Sciatic nerve (tissue), 2 donors: ENCODE data around the gene HOXB1. TPM values are rescaled to one million over a fixed set of nuclear protein-coding genes. Genes with fewer than 3 reads are reported as not detected.

ENCODE experiments used
- ATAC-seq: fragments of 200-7000 bp; cut with Tn5 transposase; one replicate; pipeline ENCODE4 v1.9.1; 2020; ENCODE audit warnings: mild to moderate bottlenecking, moderate library complexity
- DNase-seq: peaks from one replicate; pipeline ENCODE4 v3.0.0-alpha.2; 2020; ENCODE audit warnings: low spot score
- intact Hi-C: fragments of 100-400 bp; cut with DNase I; formaldehyde crosslinking; loops from one replicate; pipeline ENCODE4 v1.14.2; 2022
- total RNA-seq: library from RNA; stranded (reverse); fragmentation: NEBNext Ultra II Directional; extraction: Animal tissue kit (Norgen Biotek cat#: 25700); gene quantifications from one replicate; pipeline ENCODE4 v1.2.1, GENCODE V29; 2021
- donor health status: DM: no; HTN: no; CAD: no.
- donor health status: DM: no; HTN: no; CAD: no.

The HOXB1 gene
- total RNA-seq, 1 donor from 2014 or later, result not detected

DNA sequence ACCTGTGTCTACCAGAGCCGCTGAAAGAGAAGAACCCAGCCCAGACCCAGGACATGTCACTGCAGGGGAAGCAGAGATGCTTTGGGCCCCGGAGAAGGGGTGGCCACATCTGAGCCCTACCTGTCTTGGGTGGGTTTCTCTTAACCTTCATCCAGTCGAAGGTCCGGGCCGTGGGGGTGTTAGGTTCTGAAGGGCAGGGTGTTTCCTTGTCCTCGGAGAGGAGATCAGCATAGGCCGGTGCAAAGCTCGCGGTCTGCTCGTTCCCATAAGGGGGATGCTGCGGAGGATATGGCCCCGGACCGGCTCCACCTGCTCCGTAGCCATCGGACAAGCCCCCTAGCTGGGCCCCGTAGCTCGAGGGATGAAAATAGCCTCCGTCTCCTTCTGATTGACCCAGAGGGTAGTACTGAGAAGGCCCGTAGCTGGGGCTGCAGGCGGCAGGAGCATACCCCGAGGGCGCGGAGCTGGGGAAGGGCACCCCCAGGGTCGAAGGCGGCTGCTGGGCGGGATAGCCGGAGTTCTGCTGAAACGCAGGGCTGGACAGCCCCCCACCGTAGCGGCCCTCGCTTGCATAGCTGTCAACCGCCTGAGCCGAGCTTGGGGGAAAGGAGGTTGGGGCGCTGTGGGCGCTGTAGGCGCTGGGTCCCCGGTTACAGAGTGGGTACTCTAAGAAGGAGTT is 464 bp downstream of the HOXB1 start:
- DNase-seq, result no peak
- intact Hi-C loops, result no loop called here
- no peak for ATAC-seq

DNA sequence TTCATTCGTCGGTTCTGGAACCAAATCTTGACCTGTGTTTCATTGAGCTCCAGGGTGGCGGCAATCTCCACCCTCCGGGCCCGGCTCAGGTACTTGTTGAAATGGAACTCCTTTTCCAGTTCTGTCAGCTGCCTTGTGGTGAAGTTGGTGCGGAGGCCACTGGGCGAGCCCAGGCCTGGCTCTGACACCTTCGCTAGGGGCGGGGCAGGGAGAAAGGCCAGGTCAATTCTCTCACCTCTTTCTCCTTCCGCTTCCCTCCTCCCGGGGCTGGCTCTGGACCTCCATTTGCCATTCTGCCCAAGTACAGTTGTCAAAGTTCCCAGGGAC is 1.2 kb downstream of the HOXB1 start:
- ATAC-seq (no peak), DNase-seq (no peak)
- intact Hi-C loops, result no loop called here

DNA sequence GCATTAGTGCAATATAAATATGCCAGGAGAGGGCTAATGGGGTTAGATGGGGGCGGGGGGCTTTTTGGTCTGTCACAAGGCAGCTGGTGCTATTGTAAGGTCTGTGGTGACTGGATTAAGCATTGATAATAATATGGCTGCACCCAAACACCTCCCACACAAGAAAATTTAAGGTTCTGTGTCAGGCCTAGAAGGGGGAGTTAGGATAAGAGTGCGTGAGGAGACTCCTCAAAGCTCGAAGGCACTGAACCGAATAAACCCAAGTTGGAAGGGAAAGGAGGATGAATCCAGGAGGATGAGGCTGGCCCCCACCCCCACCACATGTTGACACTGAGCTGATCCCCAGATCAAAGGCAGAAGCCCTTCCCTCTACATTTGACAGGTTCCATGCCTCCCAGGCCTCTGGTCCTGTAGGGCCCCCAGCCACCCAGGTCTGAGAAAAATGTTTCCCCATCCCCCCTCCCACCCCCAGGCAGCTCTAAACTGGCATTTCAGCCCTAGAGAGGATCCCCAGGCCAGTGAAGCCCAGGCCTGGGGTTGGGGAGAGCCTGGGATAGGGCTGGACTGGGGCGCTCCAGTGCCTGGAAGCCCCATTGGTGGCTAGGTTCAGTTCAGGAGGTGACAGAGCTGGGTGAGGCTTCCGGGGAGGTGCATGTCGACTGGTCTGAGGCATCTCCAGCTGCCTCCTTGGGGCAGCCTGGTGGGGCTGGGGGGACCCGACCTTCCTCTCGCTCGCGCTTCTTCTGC is 1.7 kb downstream of the HOXB1 start:
- no peak for ATAC-seq
- intact Hi-C loops, result no loop called here
- no peak for DNase-seq

DNA sequence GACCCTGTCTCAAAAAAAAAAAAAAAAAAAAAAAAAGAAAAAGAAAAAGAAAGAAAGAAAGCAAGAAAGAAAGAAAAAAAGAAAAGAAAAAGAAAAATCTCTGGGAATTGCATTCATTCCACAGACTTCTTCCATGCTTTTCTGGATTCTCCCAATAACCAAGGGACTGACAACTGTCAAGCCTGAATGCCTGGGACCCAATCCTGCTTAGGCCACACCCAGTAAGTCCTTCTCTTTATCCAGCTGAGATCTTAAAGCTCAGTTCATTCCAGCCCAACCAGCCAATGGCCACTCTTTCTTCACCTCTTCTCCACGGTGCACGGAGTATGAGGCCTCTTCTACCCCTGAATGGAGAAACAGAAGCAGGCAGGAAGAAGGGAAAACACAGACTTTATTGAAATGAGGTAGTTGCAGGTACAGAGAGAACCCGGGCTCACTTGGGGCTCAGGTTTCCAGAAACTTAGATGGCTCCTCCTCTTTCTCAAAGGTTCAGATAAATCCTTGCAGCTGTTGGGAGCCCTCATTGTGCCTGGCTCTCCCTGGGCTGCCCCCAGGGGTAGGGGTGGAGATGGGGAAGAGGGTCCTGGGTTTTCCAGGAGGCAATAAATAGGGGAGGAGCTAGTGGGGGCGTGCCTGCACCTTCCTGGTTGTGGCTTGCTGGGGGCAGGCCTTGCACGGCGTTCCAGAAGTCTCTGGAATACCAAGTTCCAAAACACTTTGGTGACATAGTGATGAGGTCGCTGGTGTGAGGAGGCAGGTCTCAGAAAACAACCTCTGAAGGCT is 2.5 kb downstream of the HOXB1 start:
- ATAC-seq (no peak), DNase-seq (no peak)
- intact Hi-C loops, result no loop called here

DNA sequence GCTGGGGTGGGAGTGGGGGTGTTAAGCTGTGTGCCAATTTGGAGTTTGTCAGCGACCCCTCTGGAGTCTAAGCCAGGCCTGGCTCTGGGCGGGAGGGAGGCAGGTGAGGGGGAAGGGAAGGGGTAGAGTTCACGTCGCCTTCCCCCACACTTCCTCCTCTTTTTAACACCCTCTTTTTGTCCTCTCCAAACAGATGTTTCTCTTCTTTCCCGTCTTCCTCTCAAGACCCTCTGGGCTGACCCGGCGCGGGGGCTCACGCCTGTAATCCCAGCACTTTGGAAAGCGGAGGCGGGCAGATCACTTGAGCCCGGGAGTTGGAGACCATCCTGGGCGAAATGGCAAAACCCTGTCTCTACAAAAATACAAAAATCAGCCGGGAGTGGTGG is 3.3 kb downstream of the HOXB1 start:
- intact Hi-C loops, result no loop called here
- no peak for ATAC-seq
- DNase-seq, result no peak

DNA sequence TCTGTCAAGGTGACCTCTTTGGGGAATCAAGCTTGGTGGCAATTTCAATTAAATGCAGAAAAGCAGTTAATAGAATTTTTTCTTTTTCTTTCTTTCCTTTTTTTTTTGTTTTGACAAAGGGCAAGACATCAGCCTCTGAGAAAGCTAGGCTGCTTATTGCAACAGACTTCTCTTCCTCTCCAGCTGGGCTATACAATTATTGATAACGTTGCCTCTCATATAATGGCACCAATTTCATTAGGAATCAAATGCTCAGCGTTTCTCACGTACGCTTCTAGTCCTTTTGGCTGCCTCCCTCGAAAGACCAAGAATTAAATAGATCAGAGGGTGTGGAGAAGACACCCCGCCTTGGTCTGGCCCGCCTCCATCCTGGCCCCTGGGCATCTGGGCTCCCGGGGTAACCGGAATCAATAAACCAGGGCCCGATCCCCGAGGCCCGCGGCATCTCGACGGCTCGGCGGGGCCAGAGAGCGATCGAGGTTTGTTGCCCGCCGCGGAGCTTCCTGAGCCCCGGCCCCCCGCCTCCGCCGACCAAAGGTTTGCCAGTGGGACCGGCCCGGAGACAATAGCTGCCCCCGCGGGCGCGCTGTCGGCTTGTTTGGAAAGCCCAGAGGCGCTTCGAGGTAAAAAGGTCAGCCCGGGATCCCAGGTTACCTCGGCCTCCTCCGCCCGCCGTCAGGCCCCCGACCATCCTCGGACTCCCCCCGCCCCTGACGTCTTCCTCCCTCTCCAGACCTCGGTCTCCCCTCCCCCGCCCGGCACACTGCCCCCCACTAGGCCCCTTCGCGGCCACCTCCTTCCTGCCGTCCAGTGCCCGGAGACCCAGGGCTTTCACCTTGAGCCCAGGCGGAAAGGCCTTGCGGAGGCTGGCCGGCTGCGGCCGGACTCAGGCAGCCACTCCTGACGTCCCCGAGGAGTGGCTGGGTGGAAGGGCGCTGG is 3.9 kb downstream of the HOXB1 start:
- ATAC-seq (peak; percentile 26), DNase-seq (no peak)
- intact Hi-C loops, result no loop called here

DNA sequence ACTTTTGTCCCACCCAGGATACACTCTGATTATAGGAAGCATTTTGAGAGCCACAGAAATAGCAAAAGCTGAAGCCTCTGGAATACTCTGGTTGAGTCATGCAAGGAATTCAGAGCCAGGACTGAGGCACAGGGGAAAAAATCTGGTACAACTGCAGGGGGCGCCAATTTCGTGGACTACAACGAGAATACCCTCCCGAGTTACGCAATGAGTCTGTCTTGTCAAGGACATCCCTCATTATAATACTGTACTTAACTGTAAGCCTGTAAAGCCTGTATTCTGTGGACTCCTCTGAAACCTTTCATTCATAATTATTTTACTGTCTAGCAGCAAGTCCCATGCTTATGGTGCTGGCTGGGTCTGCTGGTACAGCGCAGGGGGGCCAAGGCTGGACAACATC is 7.8 kb downstream of the HOXB1 start:
- no peak for DNase-seq
- no peak for ATAC-seq
- intact Hi-C loops, result no loop called here

DNA sequence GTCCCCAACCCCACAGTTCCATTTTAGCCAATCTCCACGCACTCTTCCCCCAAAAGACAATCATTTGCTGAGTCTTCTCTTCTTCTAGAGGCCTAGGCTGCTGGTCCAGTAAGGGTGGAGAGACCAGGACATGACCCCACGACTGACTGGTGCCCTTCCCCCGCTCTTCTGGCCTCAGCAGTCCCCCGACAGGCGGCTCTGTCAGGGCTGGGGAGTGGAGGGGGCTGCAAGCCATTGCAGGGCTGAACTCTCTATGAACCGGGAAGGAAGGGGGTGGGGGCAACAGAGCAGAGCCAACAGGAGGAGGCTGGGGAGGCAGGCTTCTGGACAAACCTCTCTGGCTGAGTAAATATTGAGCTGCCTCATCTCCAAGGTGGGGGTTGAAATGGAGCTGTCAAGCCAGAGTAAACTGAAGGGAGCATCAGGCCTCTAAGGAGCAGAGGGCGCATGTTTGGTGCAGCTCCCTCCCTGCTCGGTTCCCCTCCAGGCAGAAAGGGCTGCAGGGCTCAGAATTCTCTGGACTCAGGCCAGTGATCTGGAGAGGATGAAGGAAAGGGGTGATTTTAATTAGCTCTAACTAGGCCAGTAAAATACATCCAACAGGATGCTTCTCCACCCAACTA is 8.7 kb downstream of the HOXB1 start:
- ATAC-seq, result peak; percentile 15
- DNase-seq, result no peak
- intact Hi-C loops, result no loop called here

DNA sequence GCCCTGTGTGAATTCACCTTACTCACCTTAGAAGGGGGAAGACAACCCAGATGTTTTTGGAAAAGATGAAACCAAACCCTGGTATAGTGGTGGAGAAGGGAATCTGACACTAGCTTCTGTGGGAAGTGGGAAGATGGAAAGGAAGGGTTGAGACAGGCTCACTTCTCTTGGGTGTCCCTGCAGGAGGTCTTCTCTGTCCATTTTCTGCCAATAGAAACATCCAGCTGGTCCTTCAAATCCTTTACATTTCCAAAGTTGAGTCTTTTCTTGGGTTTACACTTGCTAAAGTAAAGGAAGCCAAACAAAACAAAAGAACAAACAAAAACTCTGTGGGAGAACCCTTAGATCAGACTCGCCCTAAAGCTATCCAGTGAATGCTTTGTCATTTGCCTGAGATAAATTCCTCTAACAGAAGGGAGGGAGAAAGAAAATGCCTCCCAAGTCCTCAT is 10.2 kb downstream of the HOXB1 start:
- ATAC-seq (no peak), DNase-seq (no peak)
- intact Hi-C loops, result no loop called here

DNA sequence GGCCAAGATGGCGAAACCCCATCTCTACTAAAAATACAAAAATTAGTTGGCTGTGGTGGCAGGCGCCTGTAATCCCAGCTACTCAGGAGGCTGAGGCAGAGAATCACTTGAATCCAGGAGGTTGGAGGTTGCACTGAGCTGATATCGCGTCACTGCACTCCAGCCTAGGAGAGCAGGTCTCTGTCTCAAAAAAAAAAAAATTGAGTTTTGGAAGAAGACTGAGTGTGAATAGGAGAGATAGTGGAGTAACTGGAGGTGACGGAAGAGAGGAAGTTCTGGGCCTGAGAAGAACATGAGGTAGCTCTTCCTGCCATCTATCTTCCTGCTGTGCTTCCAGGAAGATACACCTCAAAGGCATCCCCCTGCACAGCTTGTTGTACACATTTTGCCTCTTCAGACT is 11.4 kb downstream of the HOXB1 start:
- ATAC-seq, result no peak
- intact Hi-C loops, result no loop called here

DNA sequence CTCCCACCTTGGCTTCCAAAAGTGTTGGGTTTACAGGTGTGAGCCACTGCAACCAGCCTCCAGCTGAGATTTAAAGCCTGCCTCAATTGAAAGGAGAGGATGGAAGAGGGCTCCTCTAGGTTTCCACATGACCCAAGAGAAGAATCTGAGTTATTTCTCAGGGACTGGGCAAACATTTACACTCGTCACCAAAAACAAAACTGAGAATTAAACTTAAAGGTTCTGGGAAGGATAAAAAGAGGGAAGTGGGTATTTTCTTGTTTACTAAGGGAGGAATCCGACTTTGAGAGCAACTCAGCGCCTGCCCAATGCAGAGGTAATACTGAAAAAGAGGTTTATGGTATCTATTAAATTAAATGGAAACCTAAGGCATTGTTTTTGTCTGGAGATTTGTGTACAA is 13.3 kb downstream of the HOXB1 start:
- intact Hi-C loops, result no loop called here
- DNase-seq (no peak), ATAC-seq (no peak)

More for the DNA sequence above, 11.4 kb downstream of the HOXB1 start:
- DNase-seq, result no peak

DNA sequence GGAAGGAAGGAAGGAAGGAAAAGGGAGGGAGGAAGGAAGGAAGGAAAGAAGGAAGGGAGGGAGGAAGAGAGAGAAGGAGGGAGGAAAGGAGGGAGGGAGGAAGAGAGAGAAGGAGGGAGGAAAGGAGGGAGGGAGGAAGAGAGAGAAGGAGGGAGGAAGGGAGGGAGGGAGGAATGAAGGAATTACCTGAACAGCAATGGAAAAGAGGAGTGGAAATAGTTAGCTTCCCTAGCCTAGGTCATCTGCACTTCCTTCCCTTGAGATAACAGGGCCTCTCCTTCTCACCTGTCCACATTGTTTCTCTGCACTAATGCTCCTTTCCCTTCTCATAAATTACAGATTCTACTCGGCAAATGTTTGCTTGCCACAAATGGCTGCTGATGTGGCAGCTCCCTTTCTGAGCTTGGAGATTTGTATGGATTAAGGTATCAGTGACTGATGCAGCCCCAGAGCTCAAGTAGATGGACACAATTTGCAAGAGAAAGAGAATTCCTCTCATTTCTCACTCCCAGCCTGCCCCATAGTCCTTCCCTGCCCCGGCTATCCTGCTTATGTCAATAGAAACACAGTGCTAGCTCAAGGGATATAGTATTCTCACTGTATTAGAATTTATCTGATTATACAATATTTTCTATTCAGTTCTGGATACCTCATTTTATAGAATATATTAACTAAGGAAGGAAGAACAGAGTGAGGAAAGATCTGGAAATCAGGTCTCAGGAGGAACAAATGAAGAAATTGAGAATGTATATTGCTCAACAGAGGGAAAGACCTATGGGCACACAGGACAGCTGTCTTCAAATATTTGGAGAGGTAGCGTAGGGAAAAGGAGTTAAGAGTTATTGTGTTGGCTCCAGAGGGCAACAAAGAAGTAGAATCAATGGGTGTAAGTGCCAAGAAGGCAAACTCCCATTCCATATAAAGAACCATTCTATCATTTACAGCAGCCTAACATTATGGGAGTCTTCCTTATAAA is 14.6 kb downstream of the HOXB1 start:
- intact Hi-C loops, result no loop called here
- DNase-seq (no peak), ATAC-seq (no peak)

DNA sequence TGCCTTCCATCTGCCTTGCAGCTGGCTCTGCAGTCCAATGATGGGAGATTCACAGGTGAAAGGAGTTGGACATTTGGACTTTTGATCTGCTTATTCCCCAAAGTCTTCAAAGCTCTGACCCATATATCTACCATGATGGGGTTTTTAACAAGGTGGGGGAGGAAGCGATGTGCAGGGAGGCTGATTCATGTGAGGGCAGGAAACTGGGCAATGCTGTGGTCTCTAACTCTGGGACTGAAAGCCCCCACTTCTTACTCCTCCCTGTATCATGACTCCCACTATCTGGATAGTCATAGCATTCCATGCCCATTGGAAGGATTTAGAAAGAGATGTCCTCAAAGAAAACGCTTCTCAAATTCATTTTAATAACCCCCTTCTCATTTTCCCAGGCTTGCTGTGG is 16.3 kb downstream of the HOXB1 start:
- ATAC-seq (no peak), DNase-seq (no peak)
- intact Hi-C loops, result no loop called here

DNA sequence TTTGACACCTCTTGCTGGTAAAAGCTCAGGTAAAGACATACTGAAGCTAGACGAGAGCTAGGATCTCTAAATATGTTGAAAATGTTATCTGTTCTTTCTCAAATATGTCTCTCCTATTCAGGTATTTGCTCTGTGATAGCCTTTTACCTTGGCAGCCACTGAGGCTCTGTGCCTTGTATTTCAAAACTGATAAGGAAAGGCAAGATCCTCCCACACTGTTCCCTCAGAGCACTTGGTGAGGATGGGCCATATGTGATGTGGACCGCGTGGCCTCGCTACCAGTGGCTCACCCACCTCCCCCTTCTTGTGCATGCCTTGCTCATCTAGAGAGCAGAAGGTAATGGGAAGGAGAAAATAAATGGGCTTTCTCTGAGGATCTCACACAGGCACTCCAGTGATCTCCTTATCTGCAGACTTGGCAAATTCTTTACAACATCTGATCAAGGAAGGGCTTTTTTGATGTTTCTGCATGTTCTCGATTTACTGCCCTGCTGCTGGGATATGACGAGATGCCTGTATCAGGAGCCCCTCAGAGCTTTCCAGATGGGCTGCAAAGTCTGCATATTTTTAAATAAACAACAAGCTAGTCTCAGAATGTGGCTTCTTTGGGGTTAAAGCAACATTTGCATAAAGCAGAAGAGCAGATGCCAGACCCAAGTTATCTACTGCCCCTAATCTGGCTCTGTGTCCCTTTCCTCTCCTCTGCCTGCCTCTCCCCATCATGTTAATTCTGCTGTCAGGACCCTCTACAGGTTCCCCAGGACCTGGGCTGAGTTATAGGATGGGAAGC is 16.9 kb downstream of the HOXB1 start:
- no peak for ATAC-seq
- DNase-seq, result no peak
- intact Hi-C loops, result no loop called here

DNA sequence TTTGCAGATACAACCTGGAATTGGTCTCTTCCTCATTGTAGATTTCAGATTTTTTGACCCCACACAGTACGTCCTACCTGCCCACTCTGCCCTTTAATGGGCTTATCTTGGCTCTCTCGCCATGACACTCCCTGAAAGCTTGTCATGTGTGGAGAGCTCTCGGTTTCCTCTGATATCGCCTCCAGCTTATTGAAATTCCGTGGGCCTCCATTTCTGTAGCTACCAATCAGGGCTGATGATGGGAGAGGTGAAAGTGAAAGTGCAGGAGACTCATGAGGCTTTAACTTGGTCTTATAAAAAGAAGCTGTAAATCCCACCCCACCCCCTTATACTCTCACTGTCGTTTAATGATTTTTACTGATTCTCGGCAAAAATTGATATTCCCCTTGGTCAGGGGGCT is 17.7 kb downstream of the HOXB1 start:
- intact Hi-C loops, result no loop called here
- DNase-seq (no peak), ATAC-seq (no peak)

DNA sequence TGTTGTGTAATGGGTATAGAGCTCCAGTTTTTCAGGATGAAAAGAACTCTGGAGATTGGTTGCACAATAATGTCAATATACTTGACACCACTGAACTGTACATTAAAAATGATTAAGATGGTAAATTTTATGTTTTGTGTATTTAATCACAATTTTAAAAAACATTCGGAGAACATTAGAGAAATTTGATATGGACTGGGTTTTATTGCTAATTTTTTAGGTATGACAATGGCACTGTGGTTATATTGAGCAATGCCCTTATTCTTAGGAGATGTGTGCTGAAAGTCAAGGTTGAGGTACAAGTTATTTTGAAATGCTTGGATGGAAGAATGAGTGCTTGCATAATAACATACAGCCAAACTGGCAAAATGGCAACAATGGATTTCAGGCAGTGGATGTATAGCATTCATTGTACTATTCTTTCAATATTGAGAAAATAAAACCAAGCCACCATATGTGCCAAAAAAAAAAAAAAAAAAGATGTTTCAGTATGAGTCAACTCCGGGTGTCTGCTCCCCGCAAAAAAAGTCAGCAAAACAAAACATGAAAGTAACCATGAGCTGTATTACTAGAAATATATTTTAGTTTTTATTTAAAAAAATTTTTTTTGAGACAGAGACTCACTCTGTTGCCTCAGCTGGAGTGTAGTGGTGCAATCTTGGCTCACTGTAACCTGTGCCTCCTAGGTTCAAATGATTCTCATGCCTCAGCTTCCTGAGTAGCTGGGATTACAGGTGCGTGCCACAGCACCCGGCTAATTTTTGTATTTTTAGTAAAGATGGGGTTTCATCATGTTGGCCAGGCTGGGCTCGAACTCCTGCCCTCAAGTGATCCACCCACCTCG is 19.8 kb downstream of the HOXB1 start:
- DNase-seq (no peak), ATAC-seq (no peak)
- intact Hi-C loops, result no loop called here
